Mucosa of descending colon (tissue), 3 donors: ENCODE results near the gene ERP44. TPM values are rescaled to one million over a fixed set of nuclear protein-coding genes. Genes with fewer than 3 reads are reported as not detected.
A peak's percentile ranks its signal among the peaks of the same experiment; 100 is the strongest.
"Not testable (repeated sequence)": the region's sequence is repeated elsewhere in the genome, so short reads cannot be mapped to it uniquely, and the experiment has no call there.

Experiments used
- ATAC-seq: fragments of 200-7000 bp; cut with Tn5 transposase; one replicate; pipeline ENCODE4 v1.9.1; 2020; ENCODE audit warnings: mild to moderate bottlenecking, moderate library complexity
- DNase-seq, 3 donors: peaks; one replicate each; pipeline ENCODE4 v3.0.0-alpha.2; 2020
- H3K36me3 ChIP-seq: fragments of 200-600 bp; one replicate; pipeline ENCODE4 v1.8.0; 2021; ENCODE audit warnings: low read depth, mild to moderate bottlenecking
- H3K4me1 ChIP-seq: fragments of 200-600 bp; one replicate; pipeline ENCODE4 v1.8.0; 2021; ENCODE audit warnings: low read depth, mild to moderate bottlenecking
- H3K4me3 ChIP-seq: fragments of 200-600 bp; one replicate; pipeline ENCODE4 v1.8.0; 2021; ENCODE audit warnings: mild to moderate bottlenecking
- H3K9me3 ChIP-seq: fragments of 200-600 bp; one replicate; pipeline ENCODE4 v1.8.0; 2021; ENCODE audit warnings: mild to moderate bottlenecking
- CTCF ChIP-seq: fragments of 200-600 bp; IDR thresholded peaks from one replicate; pipeline ENCODE4 v1.8.0; 2022; ENCODE audit warnings: antibody characterized with exemption, mild to moderate bottlenecking
- intact Hi-C, 2 donors: fragments of 100-400 bp; cut with DNase I in 1 of 2; cut with micrococcal nuclease in 1 of 2; formaldehyde crosslinking; loops; one replicate each; pipeline versions ENCODE4 v1.11.0 to v1.11.1; 2022; cut with DNase I, micrococcal nuclease
- total RNA-seq, 3 donors: library from RNA; stranded (reverse); fragmentation: NEBNext Ultra II Directional in 2 of 3; extraction: Animal tissue kit (Norgen Biotek cat#: 25700) in 2 of 3; gene quantifications; one replicate each; pipeline versions ENCODE4 v1.2.1 to v1.2.4, GENCODE V29; 2021 to 2023
- donor health status: DM: no; HTN: no; CAD: no; lungs with moderate emphysema.
- donor health status: DM: no; HTN: no; CAD: no.
- donor health status: DM: no; HTN: yes; CAD: no.

Gene ERP44
- total RNA-seq, 3 donors from 2014 or later, result 19.5 to 29.7 (median 26.4) TPM

- ATAC-seq (no peak), DNase-seq (no peak)
- H3K4me1 ChIP-seq, result no peaks in the 10 kb centered on the region
- H3K36me3 ChIP-seq, result peaks cover 6% of the 10 kb centered on the region
- H3K9me3 ChIP-seq, result peaks cover 4% of the 10 kb centered on the region
- intact Hi-C loops, result no loop called here
- no peak overlapping the region for H3K4me3 ChIP-seq
- TF ChIP-seq CTCF, result no peak
These were observed 85.2 kb downstream of the ERP44 start for GRCh38 chr9:100013573-100013972.

GRCh38 chr9:100012279-100012678 is 86.5 kb downstream of the ERP44 start:
- ATAC-seq (no peak), DNase-seq (no peak)
- TF ChIP-seq CTCF, result no peak
- H3K9me3 ChIP-seq, result peaks cover 4% of the 10 kb centered on the region
- no peaks in the 10 kb centered on the region for H3K36me3 ChIP-seq
- intact Hi-C loops, result no loop called here
- H3K4me1 ChIP-seq, result no peaks in the 10 kb centered on the region
- no peak overlapping the region for H3K4me3 ChIP-seq

GRCh38 chr9:100011062-100011681 is 87.6 kb downstream of the ERP44 start:
- ATAC-seq (peak; percentile 67), DNase-seq (peak in 1 of 3 donors; percentile 29)
- H3K4me3 ChIP-seq, result no peak overlapping the region
- peaks cover 4% of the 10 kb centered on the region for H3K9me3 ChIP-seq
- no peak for TF ChIP-seq CTCF
- intact Hi-C loops, result no loop called here
- no peaks in the 10 kb centered on the region for H3K4me1 ChIP-seq
- H3K36me3 ChIP-seq, result no peaks in the 10 kb centered on the region

- no peak for TF ChIP-seq CTCF
- no peak overlapping the region for H3K4me3 ChIP-seq
- intact Hi-C loops, result loop anchor here in 1 of 2 donors (10.0 kb wide), 1 partner anchor 195 kb away; no protein-coding TSS in a partner anchor
- DNase-seq, result no peak
- ATAC-seq, result no peak
- no peaks in the 10 kb centered on the region for H3K36me3 ChIP-seq
- no peaks in the 10 kb centered on the region for H3K4me1 ChIP-seq
- no peaks in the 10 kb centered on the region for H3K9me3 ChIP-seq
These were observed 99.0 kb downstream of the ERP44 start for GRCh38 chr9:99999797-100000196.

- ATAC-seq, result no peak
- TF ChIP-seq CTCF, result no peak
These were observed 99.9 kb downstream of the ERP44 start for GRCh38 chr9:99998866-99999265.

GRCh38 chr9:99998266-99998665 is 100.5 kb downstream of the ERP44 start:
- intact Hi-C loops, result no loop called here
- TF ChIP-seq CTCF, result no peak
- H3K36me3 ChIP-seq, result no peaks in the 10 kb centered on the region

More at GRCh38 chr9:99998866-99999265, 99.9 kb downstream of the ERP44 start:
- H3K9me3 ChIP-seq, result peaks cover 2% of the 10 kb centered on the region
- no peaks in the 10 kb centered on the region for H3K4me1 ChIP-seq
- DNase-seq, result no peak
- intact Hi-C loops, result no loop called here
- H3K36me3 ChIP-seq, result no peaks in the 10 kb centered on the region
- no peak overlapping the region for H3K4me3 ChIP-seq

GRCh38 chr9:99990508-99990907 is 108.3 kb downstream of the ERP44 start:
- H3K4me3 ChIP-seq, H3K4me1 ChIP-seq, ATAC-seq, DNase-seq, H3K36me3 ChIP-seq, intact Hi-C loops: not testable (repeated sequence)
- H3K9me3 ChIP-seq, result peaks cover 20% of the 10 kb centered on the region

More at GRCh38 chr9:99998266-99998665, 100.5 kb downstream of the ERP44 start:
- ATAC-seq, result no peak
- Histone ChIP-seq H3K4me1 (no peaks in the 10 kb centered on the region), H3K9me3 (peaks cover 2% of the 10 kb centered on the region), H3K4me3 (no peak overlapping the region)
- no peak for DNase-seq
